GM12878 (cell line): ENCODE data around the gene SCYGR6. TPM values are rescaled to one million over a fixed set of nuclear protein-coding genes. Genes with fewer than 3 reads are reported as not detected.

ENCODE experiments used
- ATAC-seq: fragments of 200-7000 bp; cut with Tn5 transposase; 3 replicates; pipeline ENCODE4 v1.9.1; 2020; ENCODE audit warnings: mild to moderate bottlenecking, moderate library complexity
- BruUV-seq: library from RNA; stranded (reverse); fragments of 400-500 nt; replicated peaks from 2 replicates; lab custom pipeline; 2021; lab: Mats Ljungman, UMichigan
- CTCF ChIA-PET: fragments of 300-600 bp; sonication (Branson Sonifier 250); formaldehyde crosslinking; extraction: SDS; loops from one replicate; lab custom pipeline; 2021; ENCODE audit warnings: inconsistent platforms; lab: Yijun Ruan, JAX
- POLR2A ChIA-PET: fragments of 350-600 bp; formaldehyde crosslinking; extraction: SDS; loops from one replicate; lab custom pipeline; 2021; ENCODE audit warnings: inconsistent platforms; lab: Charles Lee
- RAD21 ChIA-PET: fragments of 300-600 bp; sonication (Branson Sonifier 250); formaldehyde crosslinking; loops from one replicate; lab custom pipeline; 2023; ENCODE audit warnings: antibody characterized with exemption; ENCODE audit not compliant: unreplicated experiment; lab: Charles Lee
- SMC1A ChIA-PET: fragments of 300-600 bp; sonication (Branson Sonifier 250); formaldehyde crosslinking; loops from one replicate; lab custom pipeline; 2023; ENCODE audit not compliant: unreplicated experiment, uncharacterized antibody; lab: Charles Lee
- DNase-seq: peaks from one replicate; pipeline ENCODE4 v3.0.0-alpha.2; 2011; ENCODE audit warnings: low read depth, low spot score
- FAIRE-seq: peaks from 3 replicates; lab custom pipeline; 2011; peaks lifted over from hg19 to GRCh38; lab: Jason Lieb, UNC
- H2AFZ ChIP-seq: 2 replicates; pipeline ENCODE4 v1.6.0; 2011; ENCODE audit warnings: low read depth, low read length, control low read depth; ENCODE audit not compliant: control insufficient read depth
- H3K27ac ChIP-seq: 2 replicates; pipeline ENCODE4 v1.5.1; 2011; ENCODE audit warnings: control low read depth; ENCODE audit not compliant: control insufficient read depth, insufficient read depth
- H3K27me3 ChIP-seq, 2 experiments: replicated peaks in 1 of 2; 2 replicates each; pipeline versions ENCODE4 v1.6.0 to v1.6.1; 2011; ENCODE audit warnings: low read length in 1 of 2; ENCODE audit not compliant: control insufficient read depth in 2 of 2, insufficient read depth in 2 of 2
- H3K36me3 ChIP-seq, 2 experiments: 2 replicates each; pipeline ENCODE4 v1.5.1; 2011; ENCODE audit warnings: low read length in 1 of 2; ENCODE audit not compliant: control insufficient read depth in 2 of 2, insufficient read depth in 2 of 2
- H3K4me1 ChIP-seq: 2 replicates; pipeline ENCODE4 v1.6.1; 2011; ENCODE audit warnings: mild to moderate bottlenecking, low read length, moderate library complexity, mixed read lengths; ENCODE audit not compliant: control insufficient read depth, insufficient read depth
- H3K4me2 ChIP-seq: 2 replicates; pipeline ENCODE4 v1.6.0; 2011; ENCODE audit warnings: control low read depth; ENCODE audit not compliant: control insufficient read depth, insufficient read depth
- H3K4me3 ChIP-seq: fragments of 200-600 bp; sonication (generic); 2 replicates; pipeline ENCODE4 v1.5.1; 2016
- H3K79me2 ChIP-seq: 2 replicates; pipeline ENCODE4 v1.6.0; 2011; ENCODE audit warnings: low read length; ENCODE audit not compliant: control insufficient read depth, insufficient read depth
- H3K9ac ChIP-seq: 2 replicates; pipeline ENCODE4 v1.8.0; 2011; ENCODE audit warnings: low read length, control low read depth, mixed read lengths; ENCODE audit not compliant: control insufficient read depth, insufficient read depth
- H3K9me3 ChIP-seq: replicated peaks from 3 replicates; pipeline ENCODE4 v1.5.1; 2011; ENCODE audit warnings: mild to moderate bottlenecking, low read length; ENCODE audit not compliant: control insufficient read depth, insufficient read depth
- H4K20me1 ChIP-seq: 2 replicates; pipeline ENCODE4 v1.6.0; 2011; ENCODE audit not compliant: control insufficient read depth, insufficient read depth
- CBX3 ChIP-seq: fragments of 200-600 bp; sonication (generic); IDR thresholded peaks from 2 replicates; pipeline ENCODE4 v1.6.1; 2016; ENCODE audit warnings: low read depth, borderline replicate concordance
- EZH2 ChIP-seq: IDR thresholded peaks from 2 replicates; pipeline ENCODE4 v1.6.1; 2012; ENCODE audit warnings: low read depth, mild to moderate bottlenecking, control low read depth, inconsistent platforms, low read length, borderline replicate concordance; ENCODE audit not compliant: control insufficient read depth
- HCFC1 ChIP-seq: fragments of 150-350 bp; IDR thresholded peaks from 2 replicates; pipeline ENCODE4 v1.6.1; 2014; ENCODE audit warnings: low read length
- IKZF2 ChIP-seq, 2 experiments: fragments of 450-650 bp; IDR thresholded peaks; 2 replicates each; pipeline ENCODE4 v1.6.1; 2017; ENCODE audit warnings: mild to moderate bottlenecking in 2 of 2, moderate library complexity in 2 of 2
- MTA2 ChIP-seq: fragments of 450-650 bp; IDR thresholded peaks from 2 replicates; pipeline ENCODE4 v1.6.1; 2016; ENCODE audit warnings: low read depth, mild to moderate bottlenecking, moderate library complexity
- MXI1 ChIP-seq: fragments of 150-350 bp; IDR thresholded peaks from 2 replicates; pipeline ENCODE4 v1.6.1; 2011; ENCODE audit warnings: low read depth, mild to moderate bottlenecking, inconsistent platforms, low read length, improper control_type of control experiment
- POLR2A ChIP-seq: IDR thresholded peaks from 2 replicates; pipeline ENCODE4 v1.6.1; 2011; ENCODE audit warnings: low read depth, mild to moderate bottlenecking, low read length
- POLR2AphosphoS2 ChIP-seq: IDR thresholded peaks from 2 replicates; pipeline ENCODE4 v1.6.1; 2011; ENCODE audit warnings: low read depth, mild to moderate bottlenecking, low read length, improper control_type of control experiment, moderate library complexity
- REST ChIP-seq: IDR thresholded peaks from 2 replicates; pipeline ENCODE4 v1.6.1; 2012; ENCODE audit warnings: mild to moderate bottlenecking, low read depth, low read length
- SMAD5 ChIP-seq: IDR thresholded peaks from 2 replicates; pipeline ENCODE4 v1.6.1; 2016; ENCODE audit warnings: antibody characterized with exemption, low read depth
- SUPT20H ChIP-seq: IDR thresholded peaks from 2 replicates; pipeline ENCODE4 v1.6.1; 2011; ENCODE audit warnings: low read depth, mild to moderate bottlenecking, low read length, moderate library complexity, borderline replicate concordance; ENCODE audit not compliant: control insufficient read depth
- USF1 ChIP-seq: IDR thresholded peaks from 2 replicates; pipeline ENCODE4 v1.6.1; 2011; ENCODE audit warnings: borderline replicate concordance, low read depth, mild to moderate bottlenecking, moderate library complexity, mixed read lengths, low read length; ENCODE audit not compliant: insufficient read depth; ENCODE audit errors: extremely low read length
- ZNF622 ChIP-seq: fragments of 450-650 bp; IDR thresholded peaks from 2 replicates; pipeline ENCODE4 v1.6.1; 2017; ENCODE audit warnings: mild to moderate bottlenecking, inconsistent platforms
- WGBS: methylation state at CpG from one replicate; pipeline ENCODE4 v1.1.6; 2016; ENCODE audit warnings: low lambda C conversion rate; ENCODE audit not compliant: insufficient replicate concordance, insufficient coverage; ENCODE audit errors: missing lambda C conversion rate; 5-methylcytosine and 5-hydroxymethylcytosine counted together
- in situ Hi-C: fragments of 300-500 bp; cut with MboI; formaldehyde crosslinking; loops from 9 replicates; pipeline ENCODE4 v1.14.3; 2018; ENCODE audit warnings: mixed read lengths
- intact Hi-C: fragments of 100-400 bp; cut with micrococcal nuclease; formaldehyde crosslinking; loops from one replicate; pipeline ENCODE4 v1.14.2; 2022; ENCODE audit not compliant: unreplicated experiment
- polyA plus RNA-seq, 11 experiments: library from polyadenylated mRNA; depleted of rRNA in 4 of 11; unstranded in 6 of 11; stranded (reverse) in 5 of 11; fragments of >200 nt; fragmentation: Nextera tagmentation in 4 of 11; fragmentation: Illumina TruSeq in 1 of 11; extraction: Ambion mirVana in 4 of 11; extraction: Trizol in 1 of 11; gene quantifications; 1 replicate in 1 of 11; 2 replicates in 10 of 11; pipeline versions ENCODE4 v1.2.1 to v1.2.3, GENCODE V29; 2011 to 2016; ENCODE audit warnings: inconsistent platforms in 2 of 11, missing spikeins in 2 of 11, low read depth in 1 of 11
- total RNA-seq, 4 experiments: library from RNA; depleted of rRNA in 3 of 4; stranded (reverse); fragments of >200 nt in 3 of 4; fragmentation: Illumina TruSeq in 1 of 4; extraction: Trizol in 1 of 4; gene quantifications; 2 replicates each; pipeline versions ENCODE4 v1.2.1 to v1.2.3, GENCODE V29; 2013 to 2021

The SCYGR6 gene
- total and polyA plus RNA-seq, 10 of the 15 experiments (the other 5 are each of a cell fraction or from before 2014, with no cell fraction given): not detected

- BruUV-seq: no TSS peak
These were observed 8.1 kb downstream of the SCYGR6 start for GRCh38 chr2:227716501-227716900.

GRCh38 chr2:227713291-227713690, 11.3 kb downstream of the SCYGR6 start:
- Histone ChIP-seq H3K27ac (no peak overlapping the region), H3K4me3 (no peak overlapping the region), H4K20me1 (no peaks in the 10 kb centered on the region), H3K27me3 (peaks cover 0 to 2% of the 10 kb centered on the region in 2 experiments; a peak in 1 of 4 replicates), H3K4me1 (no peaks in the 10 kb centered on the region), H3K9ac (no peak overlapping the region), H3K36me3 (no peaks in the 10 kb centered on the region), H3K4me2 (no peak overlapping the region), H3K79me2 (no peaks in the 10 kb centered on the region), H3K9me3 (no peaks in the 10 kb centered on the region), H2AFZ (no peak overlapping the region)
- SMC1A ChIA-PET: interaction anchor here (0.6 kb wide), 1 partner anchor 72 kb away, joined by 3 read pairs; no protein-coding TSS in a partner anchor
- in situ Hi-C loops (no loop called here), intact Hi-C loops (no loop called here)
- FAIRE-seq (no peak), ATAC-seq (no peak), DNase-seq (no peak)
- RAD21 ChIA-PET: no interaction called here
- POLR2A ChIA-PET: no interaction called here
- BruUV-seq: no TSS peak
- CTCF ChIA-PET: interaction anchor here (0.6 to 0.9 kb wide), 2 partner anchors 11 to 442 kb away, joined by 3 read pairs; no protein-coding TSS in a partner anchor
- WGBS: 94% methylated on average over 1 of the region's 1 CpG
- TF ChIP-seq EZH2 (no peak), USF1 (no peak), SMAD5 (no peak), REST (no peak), POLR2AphosphoS2 (no peak), IKZF2 (IDR thresholded peaks at IDR 0.05) (no peak), MTA2 (no peak), HCFC1 (no peak), CBX3 (no peak), SUPT20H (no peak), ZNF622 (no peak), MXI1 (no peak), POLR2A (no peak)

More at GRCh38 chr2:227716501-227716900, 8.1 kb downstream of the SCYGR6 start:
- ChIA-PET CTCF (interaction anchor here (0.7 to 1.5 kb wide), 5 partner anchors 49 to 478 kb away, joined by 3 to 5 read pairs (median 3); no protein-coding TSS in a partner anchor), POLR2A (interaction anchor here (0.7 kb wide), 1 partner anchor 134 kb away, joined by 6 read pairs; no protein-coding TSS in a partner anchor), RAD21 (no interaction called here), SMC1A (interaction anchor here (0.6 to 1.5 kb wide), 3 partner anchors 10 to 156 kb away, joined by 3 to 4 read pairs (median 3); no protein-coding TSS in a partner anchor)
- H3K4me1 ChIP-seq: no peaks in the 10 kb centered on the region
- no peaks in the 10 kb centered on the region for H3K79me2 ChIP-seq
- H3K9ac ChIP-seq: no peak overlapping the region
- no peak overlapping the region for H3K4me2 ChIP-seq
- TF ChIP-seq MXI1: no peak
- no peaks in the 10 kb centered on the region for H3K9me3 ChIP-seq
- no peak overlapping the region for H3K27ac ChIP-seq
- no peak for DNase-seq
- H4K20me1 ChIP-seq: no peaks in the 10 kb centered on the region
- in situ Hi-C loops: no loop called here
- 90% methylated on average over 2 of the region's 2 CpGs for WGBS
- H3K36me3 ChIP-seq: no peaks in the 10 kb centered on the region
- H3K4me3 ChIP-seq: no peak overlapping the region
- H3K27me3 ChIP-seq: no peaks in the 10 kb centered on the region
- no peak overlapping the region for H2AFZ ChIP-seq
- intact Hi-C loops: no loop called here
- no peak for ATAC-seq
- FAIRE-seq: no peak
